Dendritic cell treated with granulocyte-macrophage colony-stimulating factor and Interleukin-4, amounts not matched to agents 40 ng/mL and 50 ng/mL, for 4 days (primary cell): ENCODE measurements around the gene DPP6.

Experiments used
- H3K27ac Mint-ChIP-seq: one replicate; pipeline ENCODE4 v1.8.0; 2022; ENCODE audit warnings: mild to moderate bottlenecking, mixed read lengths
- H3K27me3 Mint-ChIP-seq: one replicate; pipeline ENCODE4 v1.8.0; 2022; ENCODE audit warnings: mild to moderate bottlenecking, mixed read lengths
- H3K36me3 Mint-ChIP-seq: one replicate; pipeline ENCODE4 v1.8.0; 2022; ENCODE audit warnings: low read depth, mixed read lengths
- H3K4me1 Mint-ChIP-seq: one replicate; pipeline ENCODE4 v1.8.0; 2022; ENCODE audit warnings: low read depth, mixed read lengths
- H3K4me3 Mint-ChIP-seq: one replicate; pipeline ENCODE4 v1.8.0; 2022; ENCODE audit warnings: mild to moderate bottlenecking, moderate library complexity, mixed read lengths
- H3K9me3 Mint-ChIP-seq: one replicate; pipeline ENCODE4 v1.8.0; 2022; ENCODE audit warnings: mixed read lengths
- intact Hi-C: fragments of 100-400 bp; cut with micrococcal nuclease; formaldehyde crosslinking; loops from one replicate; pipeline ENCODE4 v1.15.0; 2022

DPP6 gene

GRCh38 chr7:154770361-154770760, 718.2 kb downstream of the DPP6 start:
- no peaks in the 10 kb centered on the region for H3K4me1 Mint-ChIP-seq
- no peaks in the 10 kb centered on the region for H3K36me3 Mint-ChIP-seq
- no peak overlapping the region for H3K4me3 Mint-ChIP-seq
- no peaks in the 10 kb centered on the region for H3K9me3 Mint-ChIP-seq
- intact Hi-C loops, result no loop called here
- H3K27ac Mint-ChIP-seq, result no peak overlapping the region
- H3K27me3 Mint-ChIP-seq, result no peaks in the 10 kb centered on the region

- no peak overlapping the region for H3K27ac Mint-ChIP-seq
- no peaks in the 10 kb centered on the region for H3K4me1 Mint-ChIP-seq
- H3K4me3 Mint-ChIP-seq, result no peak overlapping the region
- no peaks in the 10 kb centered on the region for H3K27me3 Mint-ChIP-seq
- H3K36me3 Mint-ChIP-seq, result no peaks in the 10 kb centered on the region
- H3K9me3 Mint-ChIP-seq, result no peaks in the 10 kb centered on the region
- intact Hi-C loops, result no loop called here
Observed at GRCh38 chr7:154770962-154771361, 718.8 kb downstream of the DPP6 start.

GRCh38 chr7:154774303-154774969, 722.2 kb downstream of the DPP6 start:
- Mint-ChIP-seq H3K36me3 (no peaks in the 10 kb centered on the region), H3K27ac (no peak overlapping the region), H3K4me1 (no peaks in the 10 kb centered on the region), H3K9me3 (peaks cover 21% of the 10 kb centered on the region), H3K27me3 (no peaks in the 10 kb centered on the region), H3K4me3 (no peak overlapping the region)
- intact Hi-C loops, result no loop called here

GRCh38 chr7:154775681-154776080, 723.5 kb downstream of the DPP6 start:
- no peaks in the 10 kb centered on the region for H3K36me3 Mint-ChIP-seq
- no peak overlapping the region for H3K4me3 Mint-ChIP-seq
- intact Hi-C loops, result no loop called here
- H3K9me3 Mint-ChIP-seq, result peaks cover 27% of the 10 kb centered on the region
- no peaks in the 10 kb centered on the region for H3K27me3 Mint-ChIP-seq
- H3K27ac Mint-ChIP-seq, result no peak overlapping the region
- H3K4me1 Mint-ChIP-seq, result no peaks in the 10 kb centered on the region

- no peaks in the 10 kb centered on the region for H3K36me3 Mint-ChIP-seq
- no peak overlapping the region for H3K4me3 Mint-ChIP-seq
- H3K4me1 Mint-ChIP-seq, result no peaks in the 10 kb centered on the region
- peaks cover 34% of the 10 kb centered on the region for H3K9me3 Mint-ChIP-seq
- no peaks in the 10 kb centered on the region for H3K27me3 Mint-ChIP-seq
- intact Hi-C loops, result no loop called here
- H3K27ac Mint-ChIP-seq, result no peak overlapping the region
Observed at GRCh38 chr7:154776350-154776749, 724.2 kb downstream of the DPP6 start.

- H3K4me1 Mint-ChIP-seq, result no peaks in the 10 kb centered on the region
- peaks cover 34% of the 10 kb centered on the region for H3K9me3 Mint-ChIP-seq
- intact Hi-C loops, result no loop called here
- no peak overlapping the region for H3K27ac Mint-ChIP-seq
- no peak overlapping the region for H3K4me3 Mint-ChIP-seq
- H3K36me3 Mint-ChIP-seq, result no peaks in the 10 kb centered on the region
- no peaks in the 10 kb centered on the region for H3K27me3 Mint-ChIP-seq
Observed at GRCh38 chr7:154777023-154777422, 724.8 kb downstream of the DPP6 start.

- no peaks in the 10 kb centered on the region for H3K36me3 Mint-ChIP-seq
- intact Hi-C loops, result no loop called here
- H3K4me3 Mint-ChIP-seq, result no peak overlapping the region
- no peaks in the 10 kb centered on the region for H3K4me1 Mint-ChIP-seq
- no peak overlapping the region for H3K27ac Mint-ChIP-seq
- peaks cover 34% of the 10 kb centered on the region for H3K9me3 Mint-ChIP-seq
- H3K27me3 Mint-ChIP-seq, result no peaks in the 10 kb centered on the region
Observed at GRCh38 chr7:154777489-154777888, 725.3 kb downstream of the DPP6 start.

GRCh38 chr7:154777908-154778307, 725.7 kb downstream of the DPP6 start:
- Mint-ChIP-seq H3K4me1 (no peaks in the 10 kb centered on the region), H3K4me3 (no peak overlapping the region), H3K27me3 (no peaks in the 10 kb centered on the region), H3K9me3 (peaks cover 34% of the 10 kb centered on the region), H3K36me3 (no peaks in the 10 kb centered on the region), H3K27ac (no peak overlapping the region)
- intact Hi-C loops, result no loop called here

GRCh38 chr7:154781369-154782303, 729.4 kb downstream of the DPP6 start:
- intact Hi-C loops, result no loop called here
- peaks cover 52% of the 10 kb centered on the region for H3K9me3 Mint-ChIP-seq
- H3K36me3 Mint-ChIP-seq, result no peaks in the 10 kb centered on the region
- H3K4me3 Mint-ChIP-seq, result no peak overlapping the region
- H3K27ac Mint-ChIP-seq, result no peak overlapping the region
- no peaks in the 10 kb centered on the region for H3K27me3 Mint-ChIP-seq
- no peaks in the 10 kb centered on the region for H3K4me1 Mint-ChIP-seq

GRCh38 chr7:154783281-154783909, 731.2 kb downstream of the DPP6 start:
- intact Hi-C loops, result no loop called here
- Mint-ChIP-seq H3K27me3 (no peaks in the 10 kb centered on the region), H3K4me1 (no peaks in the 10 kb centered on the region), H3K4me3 (no peak overlapping the region), H3K36me3 (no peaks in the 10 kb centered on the region), H3K27ac (no peak overlapping the region), H3K9me3 (peaks cover 46% of the 10 kb centered on the region)

- Mint-ChIP-seq H3K4me3 (no peak overlapping the region), H3K4me1 (no peaks in the 10 kb centered on the region), H3K9me3 (peaks cover 27% of the 10 kb centered on the region), H3K36me3 (no peaks in the 10 kb centered on the region), H3K27ac (no peak overlapping the region), H3K27me3 (no peaks in the 10 kb centered on the region)
- intact Hi-C loops, result no loop called here
Observed at GRCh38 chr7:154785898-154786297, 733.7 kb downstream of the DPP6 start.

- H3K27me3 Mint-ChIP-seq, result peaks cover 10% of the 10 kb centered on the region
- H3K9me3 Mint-ChIP-seq, result peaks cover 23% of the 10 kb centered on the region
- H3K27ac Mint-ChIP-seq, result no peak overlapping the region
- intact Hi-C loops, result no loop called here
- no peak overlapping the region for H3K4me3 Mint-ChIP-seq
- H3K4me1 Mint-ChIP-seq, result no peaks in the 10 kb centered on the region
- no peaks in the 10 kb centered on the region for H3K36me3 Mint-ChIP-seq
Observed at GRCh38 chr7:154789404-154789803, 737.2 kb downstream of the DPP6 start.

- H3K4me3 Mint-ChIP-seq, result no peak overlapping the region
- peaks cover 12% of the 10 kb centered on the region for H3K27me3 Mint-ChIP-seq
- H3K4me1 Mint-ChIP-seq, result no peaks in the 10 kb centered on the region
- intact Hi-C loops, result no loop called here
- H3K27ac Mint-ChIP-seq, result no peak overlapping the region
- no peaks in the 10 kb centered on the region for H3K36me3 Mint-ChIP-seq
- peaks cover 5% of the 10 kb centered on the region for H3K9me3 Mint-ChIP-seq
Observed at GRCh38 chr7:154791611-154792010, 739.4 kb downstream of the DPP6 start.

GRCh38 chr7:154792436-154793055, 740.3 kb downstream of the DPP6 start:
- Mint-ChIP-seq H3K36me3 (no peaks in the 10 kb centered on the region), H3K4me1 (no peaks in the 10 kb centered on the region), H3K4me3 (no peak overlapping the region), H3K27ac (no peak overlapping the region), H3K27me3 (peaks cover 12% of the 10 kb centered on the region), H3K9me3 (no peaks in the 10 kb centered on the region)
- intact Hi-C loops, result no loop called here
